Astrocyte of the spinal cord (primary cell): ENCODE results near the gene COL23A1.
"Not testable (repeated sequence)": the region's sequence is repeated elsewhere in the genome, so short reads cannot be mapped to it uniquely, and the experiment has no call there.

Experiments
- DNase-seq: peaks from one replicate; pipeline ENCODE4 v3.0.0; 2011; ENCODE audit warnings: low read depth, low spot score
- H3K4me3 ChIP-seq: 2 replicates; pipeline ENCODE4 v1.5.1; 2011; ENCODE audit warnings: low read depth, mild to moderate bottlenecking, low read length, moderate library complexity
- CTCF ChIP-seq: IDR thresholded peaks from 2 replicates; pipeline ENCODE4 v1.5.1; 2012; ENCODE audit warnings: low read depth, mild to moderate bottlenecking, low read length, inconsistent platforms
- in situ Hi-C: cut with HindIII; loops from 2 replicates; pipeline ENCODE4 v1.10.0; 2017; ENCODE audit warnings: low sequenced_read_pairs

The COL23A1 gene

GRCh38 chr5:178492278-178492677 is 97.9 kb downstream of the COL23A1 start:
- TF ChIP-seq CTCF = no peak
- DNase-seq = no peak
- H3K4me3 ChIP-seq = no peak overlapping the region
- in situ Hi-C loops = no loop called here

GRCh38 chr5:178490935-178491652 is 99.1 kb downstream of the COL23A1 start:
- in situ Hi-C loops = no loop called here
- TF ChIP-seq CTCF = no peak
- H3K4me3 ChIP-seq = no peak overlapping the region
- DNase-seq = no peak

- in situ Hi-C loops = no loop called here
- DNase-seq = no peak
- no peak for TF ChIP-seq CTCF
- no peak overlapping the region for H3K4me3 ChIP-seq
These were observed 100.8 kb downstream of the COL23A1 start for GRCh38 chr5:178489271-178489976.

GRCh38 chr5:178488696-178489095 is 101.5 kb downstream of the COL23A1 start:
- no peak for DNase-seq
- in situ Hi-C loops = no loop called here
- H3K4me3 ChIP-seq = no peak overlapping the region
- TF ChIP-seq CTCF = no peak

GRCh38 chr5:178487911-178488600 is 102.1 kb downstream of the COL23A1 start:
- TF ChIP-seq CTCF = no peak
- in situ Hi-C loops = no loop called here

GRCh38 chr5:178486878-178487512 is 103.2 kb downstream of the COL23A1 start:
- H3K4me3 ChIP-seq, in situ Hi-C loops, DNase-seq: not testable (repeated sequence)

More at GRCh38 chr5:178487911-178488600, 102.1 kb downstream of the COL23A1 start:
- no peak for DNase-seq
- no peak overlapping the region for H3K4me3 ChIP-seq

- H3K4me3 ChIP-seq = no peak overlapping the region
- TF ChIP-seq CTCF = no peak
- no peak for DNase-seq
- in situ Hi-C loops = no loop called here
These were observed 104.0 kb downstream of the COL23A1 start for GRCh38 chr5:178486239-178486641.
